ENCODE data around the gene PRKG1.

GRCh38 chr10:51047857-51048256 lies 26.4 kb upstream of the PRKG1 start:
- TF ChIP-seq CTCF (IDR thresholded peaks at IDR 0.05): no peak
- TF ChIP-seq EZH2 (IDR thresholded peaks at IDR 0.05): no peak
